ENCODE results near the gene CUBN. TPM values are rescaled to one million over a fixed set of nuclear protein-coding genes. Genes with fewer than 3 reads are reported as not detected.

CUBN gene
- total and polyA plus RNA-seq, 9 of the 15 experiments (the other 6 are each of a cell fraction or from before 2014, with no cell fraction given) = 0.04 to 0.33 (median 0.09) TPM

DNA sequence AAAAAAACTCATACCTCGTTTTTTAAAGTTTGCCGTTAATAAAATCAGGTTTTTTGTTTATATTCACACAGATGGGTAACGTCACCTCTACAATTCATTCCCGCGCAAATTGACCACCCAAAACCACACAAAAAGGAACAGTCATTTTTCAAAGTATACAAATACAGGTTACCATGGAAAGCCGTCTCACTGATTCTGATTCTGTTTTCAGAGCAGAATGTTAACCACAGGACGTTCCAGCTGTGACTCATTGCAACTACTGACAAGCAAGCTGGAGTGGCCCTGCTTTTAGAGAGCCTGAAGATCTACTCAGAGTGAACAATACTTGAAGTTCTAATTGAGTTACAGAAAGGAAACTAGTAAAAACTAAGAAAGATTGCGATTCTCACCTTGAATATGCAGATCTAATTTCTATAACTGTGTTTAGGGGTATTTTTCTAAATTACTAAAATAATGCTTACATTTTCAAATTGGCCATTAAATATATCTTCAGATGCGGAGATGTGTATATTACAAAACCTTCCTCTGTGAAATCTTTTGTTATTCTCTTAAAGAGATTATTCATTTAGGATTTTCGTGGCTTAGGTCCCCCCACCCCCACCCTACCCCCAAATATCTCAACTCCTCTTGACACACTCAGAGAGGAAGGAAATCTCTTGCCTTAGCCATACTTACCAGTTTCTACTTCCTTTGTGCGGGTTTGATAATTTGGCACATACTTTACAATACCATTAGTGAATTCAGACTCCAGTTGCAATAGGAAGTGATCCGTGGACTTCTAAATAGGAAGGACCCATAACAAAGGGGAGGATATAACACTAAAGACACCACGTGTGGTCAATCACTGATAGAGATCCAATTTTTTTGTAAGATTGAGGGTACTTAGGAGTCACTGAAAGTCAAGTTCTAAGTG is 106.0 kb downstream of the CUBN start (continued):
- TF ChIP-seq ESRRA (IDR thresholded peaks at IDR 0.05; ENCODE audit: borderline replicate concordance, low read depth) (peak; percentile 73; the same call in 1 of the 2 replicates), SMARCC2 (IDR thresholded peaks at IDR 0.05; ENCODE audit: low read depth) (peak; percentile 50; the same call in 1 of the 2 replicates), PHF21A (IDR thresholded peaks at IDR 0.05; ENCODE audit: borderline replicate concordance, low read depth) (no peak), FOXJ3 (CRISPR knock-in tag; IDR thresholded peaks at IDR 0.05) (no peak), ETV6 (IDR thresholded peaks at IDR 0.05; ENCODE audit: borderline replicate concordance in 1 of 2, low read depth in 2 of 2, low read length in 1 of 2) (peak in 1 of 2 experiments; percentile 56; a peak in 2 of 4 replicates), ETV6 (CRISPR knock-in tag; IDR thresholded peaks at IDR 0.05; ENCODE audit: borderline replicate concordance) (no peak), BRCA1 (IDR thresholded peaks at IDR 0.05) (no peak), BRCA1 (CRISPR knock-in tag; IDR thresholded peaks at IDR 0.05) (no peak), CC2D1A (IDR thresholded peaks at IDR 0.05) (0 out of 2 replicates have a peak, but pooled peaks have one; percentile 13), MEIS2 (IDR thresholded peaks at IDR 0.05; ENCODE audit: partially characterized antibody) (peak; percentile 65), ATF1 (CRISPR knock-in tag; IDR thresholded peaks at IDR 0.05) (no peak), ATF1 (tag; IDR thresholded peaks at IDR 0.05) (peak; percentile 42; the same call in 1 of the 2 replicates), EP300 (IDR thresholded peaks at IDR 0.05; ENCODE audit: low read length) (peak; percentile 52; the same call in 1 of the 2 replicates), TEAD4 (IDR thresholded peaks at IDR 0.05; ENCODE audit: low read length) (peak; percentile 82), TEAD4 (CRISPR knock-in tag; IDR thresholded peaks at IDR 0.05; ENCODE audit: borderline replicate concordance) (no peak), RAD21 (CRISPR knock-in tag; conservative IDR thresholded peaks at IDR 0.05 in 1 of 2, IDR thresholded peaks at IDR 0.05 in 1 of 2) (peak in 1 of 2 experiments; percentile 17; a peak in 1 of 4 replicates)
- TF ChIP-seq, protein P1, sequence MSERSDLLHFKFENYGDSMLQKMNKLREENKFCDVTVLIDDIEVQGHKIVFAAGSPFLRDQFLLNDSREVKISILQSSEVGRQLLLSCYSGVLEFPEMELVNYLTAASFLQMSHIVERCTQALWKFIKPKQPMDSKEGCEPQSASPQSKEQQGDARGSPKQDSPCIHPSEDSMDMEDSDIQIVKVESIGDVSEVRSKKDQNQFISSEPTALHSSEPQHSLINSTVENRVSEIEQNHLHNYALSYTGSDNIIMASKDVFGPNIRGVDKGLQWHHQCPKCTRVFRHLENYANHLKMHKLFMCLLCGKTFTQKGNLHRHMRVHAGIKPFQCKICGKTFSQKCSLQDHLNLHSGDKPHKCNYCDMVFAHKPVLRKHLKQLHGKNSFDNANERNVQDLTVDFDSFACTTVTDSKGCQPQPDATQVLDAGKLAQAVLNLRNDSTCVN (CRISPR knock-in tag; IDR thresholded peaks at IDR 0.05) = no peak
- TF ChIP-seq, protein P2, sequence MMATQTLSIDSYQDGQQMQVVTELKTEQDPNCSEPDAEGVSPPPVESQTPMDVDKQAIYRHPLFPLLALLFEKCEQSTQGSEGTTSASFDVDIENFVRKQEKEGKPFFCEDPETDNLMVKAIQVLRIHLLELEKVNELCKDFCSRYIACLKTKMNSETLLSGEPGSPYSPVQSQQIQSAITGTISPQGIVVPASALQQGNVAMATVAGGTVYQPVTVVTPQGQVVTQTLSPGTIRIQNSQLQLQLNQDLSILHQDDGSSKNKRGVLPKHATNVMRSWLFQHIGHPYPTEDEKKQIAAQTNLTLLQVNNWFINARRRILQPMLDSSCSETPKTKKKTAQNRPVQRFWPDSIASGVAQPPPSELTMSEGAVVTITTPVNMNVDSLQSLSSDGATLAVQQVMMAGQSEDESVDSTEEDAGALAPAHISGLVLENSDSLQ (IDR thresholded peaks at IDR 0.05) = peak; percentile 72
- TF ChIP-seq, protein P3, sequence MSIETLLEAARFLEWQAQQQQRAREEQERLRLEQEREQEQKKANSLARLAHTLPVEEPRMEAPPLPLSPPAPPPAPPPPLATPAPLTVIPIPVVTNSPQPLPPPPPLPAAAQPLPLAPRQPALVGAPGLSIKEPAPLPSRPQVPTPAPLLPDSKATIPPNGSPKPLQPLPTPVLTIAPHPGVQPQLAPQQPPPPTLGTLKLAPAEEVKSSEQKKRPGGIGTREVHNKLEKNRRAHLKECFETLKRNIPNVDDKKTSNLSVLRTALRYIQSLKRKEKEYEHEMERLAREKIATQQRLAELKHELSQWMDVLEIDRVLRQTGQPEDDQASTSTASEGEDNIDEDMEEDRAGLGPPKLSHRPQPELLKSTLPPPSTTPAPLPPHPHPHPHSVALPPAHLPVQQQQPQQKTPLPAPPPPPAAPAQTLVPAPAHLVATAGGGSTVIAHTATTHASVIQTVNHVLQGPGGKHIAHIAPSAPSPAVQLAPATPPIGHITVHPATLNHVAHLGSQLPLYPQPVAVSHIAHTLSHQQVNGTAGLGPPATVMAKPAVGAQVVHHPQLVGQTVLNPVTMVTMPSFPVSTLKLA (conservative IDR thresholded peaks at IDR 0.05) = peak in 1 of 2 experiments; percentile 36; a peak in 1 of 4 replicates

All from K562 (cell line).